Ectodermal cell (in vitro differentiated cells): ENCODE measurements around the gene ITIH3.

ENCODE experiments used
- H3K27ac ChIP-seq: 2 replicates; pipeline ENCODE4 v1.7.0; 2013; ENCODE audit warnings: mild to moderate bottlenecking, low read depth, low read length; ENCODE audit not compliant: insufficient read depth, poor library complexity, severe bottlenecking
- H3K27me3 ChIP-seq: 2 replicates; pipeline ENCODE4 v1.7.0; 2013; ENCODE audit warnings: mild to moderate bottlenecking, low read length; ENCODE audit not compliant: insufficient read depth, control insufficient read depth, poor library complexity, severe bottlenecking
- H3K36me3 ChIP-seq: one replicate; pipeline ENCODE4 v1.7.0; 2013; ENCODE audit warnings: low read length; ENCODE audit not compliant: control insufficient read depth, insufficient read depth
- H3K4me1 ChIP-seq: one replicate; pipeline ENCODE4 v1.7.0; 2013; ENCODE audit warnings: low read length; ENCODE audit not compliant: control insufficient read depth, insufficient read depth
- H3K4me3 ChIP-seq: 2 replicates; pipeline ENCODE4 v1.7.0; 2013; ENCODE audit warnings: low read depth, low read length, control low read depth; ENCODE audit not compliant: insufficient read depth
- H3K9me3 ChIP-seq: 2 replicates; pipeline ENCODE4 v1.7.0; 2013; ENCODE audit warnings: mild to moderate bottlenecking, low read length, moderate library complexity; ENCODE audit not compliant: control insufficient read depth
- WGBS, 2 experiments: methylation state at CpG; one replicate each; pipeline ENCODE4 v1.1.7; 2013; ENCODE audit warnings: missing lambda C conversion rate in 2 of 2; 5-methylcytosine and 5-hydroxymethylcytosine counted together

ITIH3 gene

GRCh38 chr3:52827866-52828376 lies 33.3 kb downstream of the ITIH3 start:
- Histone ChIP-seq H3K9me3 (no peaks in the 10 kb centered on the region), H3K4me1 (peaks cover 15% of the 10 kb centered on the region), H3K27ac (no peak overlapping the region), H3K4me3 (no peak overlapping the region), H3K27me3 (no peaks in the 10 kb centered on the region), H3K36me3 (peaks cover 4% of the 10 kb centered on the region)
- WGBS, 2 experiments: 74 to 80% methylated on average over 10 of the region's 10 CpGs

DNA sequence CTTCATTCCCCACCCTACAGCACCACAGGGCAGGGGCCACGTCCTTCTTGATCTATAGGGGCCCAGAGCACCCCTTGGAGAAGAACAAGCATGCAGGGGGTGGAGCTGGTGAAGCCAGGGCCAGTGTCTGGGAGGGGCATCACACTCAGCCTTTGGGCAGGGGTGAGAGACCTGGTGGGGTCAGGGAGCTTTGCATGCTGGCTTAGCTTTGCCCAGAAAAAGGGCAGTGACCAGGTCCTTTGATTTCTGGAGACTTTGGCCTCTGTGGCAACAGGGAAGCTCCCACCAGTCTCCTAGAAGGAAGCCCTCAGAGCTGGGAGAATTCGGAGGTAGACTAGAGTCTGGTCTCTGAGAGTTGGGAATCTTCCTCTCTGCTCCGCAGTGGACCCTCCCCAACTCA lies 34.9 kb downstream of the ITIH3 start:
- no peak overlapping the region for H3K27ac ChIP-seq
- peaks cover 4% of the 10 kb centered on the region for H3K36me3 ChIP-seq
- H3K9me3 ChIP-seq: no peaks in the 10 kb centered on the region
- no peaks in the 10 kb centered on the region for H3K27me3 ChIP-seq
- WGBS, 2 experiments: 84 to 87% methylated on average over 3 of the region's 3 CpGs
- H3K4me1 ChIP-seq: peaks cover 31% of the 10 kb centered on the region
- no peak overlapping the region for H3K4me3 ChIP-seq

DNA sequence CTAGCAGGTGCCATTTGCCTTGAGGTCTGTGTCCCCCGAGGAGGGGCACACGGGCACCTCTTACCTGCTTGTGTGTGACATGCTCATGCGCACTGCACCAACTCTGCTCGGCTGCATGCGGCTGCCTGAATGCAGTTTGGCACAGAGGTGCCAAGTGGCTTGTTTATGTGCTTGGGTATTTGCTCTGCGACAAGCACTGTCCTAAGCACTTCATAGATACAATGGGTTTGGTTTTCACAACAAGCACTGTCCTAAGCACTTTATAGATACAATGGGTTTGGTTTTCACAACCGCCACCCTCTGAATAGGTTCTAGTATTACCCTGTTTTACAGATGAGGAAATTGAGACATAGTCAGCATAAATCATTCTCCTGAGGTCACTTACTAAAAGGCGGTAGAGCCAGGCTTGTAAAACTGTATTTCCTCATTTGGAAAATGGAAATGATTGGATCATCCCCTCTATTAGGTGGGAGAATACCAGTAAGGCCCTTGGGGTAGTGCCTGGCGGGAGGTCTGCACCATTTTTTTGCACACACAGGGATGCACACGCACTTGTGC lies 35.4 kb downstream of the ITIH3 start:
- H3K27me3 ChIP-seq: no peaks in the 10 kb centered on the region
- 94% methylated on average over 10 of the region's 10 CpGs for WGBS, 2 experiments
- peaks cover 4% of the 10 kb centered on the region for H3K36me3 ChIP-seq
- H3K4me3 ChIP-seq: no peak overlapping the region
- H3K9me3 ChIP-seq: no peaks in the 10 kb centered on the region
- peaks cover 36% of the 10 kb centered on the region for H3K4me1 ChIP-seq
- no peak overlapping the region for H3K27ac ChIP-seq

DNA sequence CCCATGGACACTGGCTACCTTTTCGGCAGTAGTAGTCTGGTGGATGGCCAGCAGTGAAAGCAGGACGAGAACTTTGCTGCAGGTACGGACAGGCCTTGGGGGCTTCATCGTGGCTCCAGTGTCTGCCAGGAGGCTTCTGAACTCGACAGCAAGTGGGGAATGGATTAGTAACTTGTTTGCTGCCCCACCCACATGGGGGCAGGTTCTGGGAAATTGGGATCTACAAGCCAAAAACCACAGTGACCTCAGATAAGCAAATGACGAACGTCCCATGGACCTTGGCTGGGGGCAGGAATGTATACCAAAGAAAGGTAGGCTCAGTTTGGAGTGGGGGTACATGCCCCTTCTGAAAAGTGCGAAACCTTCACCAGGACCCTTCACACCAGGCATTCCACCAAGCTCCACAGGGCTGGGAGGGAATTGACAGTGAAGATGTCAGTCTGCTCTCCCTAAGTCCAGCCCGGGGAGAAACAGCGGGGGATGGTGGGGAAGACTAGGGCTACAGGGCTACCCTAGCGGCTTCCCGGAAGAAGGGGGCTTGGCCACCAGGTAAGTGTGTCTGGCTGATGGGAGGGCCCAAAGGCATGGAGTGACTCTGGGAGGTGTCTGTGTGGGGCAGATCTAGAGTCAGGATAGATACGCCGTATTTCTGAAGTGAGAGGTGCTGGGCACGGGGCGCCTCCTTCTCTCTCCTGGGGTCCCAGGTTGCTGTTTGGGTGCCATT lies 36.1 kb downstream of the ITIH3 start, which contains the start of gene ITIH4:
Gene ITIH4 (minus strand): TSS at position 138 of the 724 bp plus-strand sequence. CDS start 30 bp downstream, at position 108.
- Histone ChIP-seq H3K9me3 (no peaks in the 10 kb centered on the region), H3K27me3 (no peaks in the 10 kb centered on the region), H3K27ac (no peak within 1 kb of the TSS), H3K36me3 (peaks cover 4% of the 10 kb centered on the region), H3K4me3 (no peak within 1 kb of the TSS), H3K4me1 (peaks cover 42% of the 10 kb centered on the region)
- WGBS, 2 experiments: 90 to 92% methylated on average over 16 of the region's 16 CpGs

DNA sequence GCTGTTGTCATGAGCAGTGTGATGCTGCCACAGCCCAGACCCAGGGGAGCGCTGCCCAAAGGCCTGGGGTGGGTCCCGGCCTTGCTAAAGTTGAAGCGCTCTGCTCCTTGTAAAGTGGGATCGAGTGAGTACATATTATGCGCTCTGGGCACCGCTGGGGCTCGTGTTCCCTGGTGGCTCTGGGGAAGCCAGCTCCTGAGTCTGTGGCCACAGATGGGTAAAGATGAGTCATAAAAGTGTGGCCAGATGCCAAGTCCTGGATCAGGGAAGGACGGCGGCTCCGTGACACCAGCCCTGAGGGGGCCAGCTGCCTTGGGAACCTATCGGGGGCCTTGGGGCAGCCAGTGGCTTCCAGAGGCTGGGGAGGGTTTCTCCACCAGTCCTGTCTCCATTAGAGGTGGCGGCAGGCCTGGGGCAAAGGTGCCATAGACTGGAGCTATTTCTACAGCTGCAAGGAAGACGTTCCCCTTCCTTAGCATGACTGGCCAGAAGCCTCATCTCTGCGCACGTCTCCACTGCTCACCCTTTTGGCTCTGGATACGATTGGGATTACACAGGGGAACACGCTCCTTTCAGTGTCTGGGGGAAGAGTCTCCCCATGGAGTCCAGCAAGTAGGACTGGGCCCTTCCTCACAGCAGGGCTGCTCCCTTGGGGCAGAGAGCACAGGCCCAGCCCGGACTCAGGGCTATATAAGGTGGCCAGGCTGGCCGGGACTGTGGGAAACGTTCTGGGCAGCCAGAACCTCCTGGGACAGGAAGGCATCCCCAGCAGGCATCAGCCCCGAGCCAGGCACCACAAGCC lies 37.1 kb downstream of the ITIH3 start:
- peaks cover 52% of the 10 kb centered on the region for H3K4me1 ChIP-seq
- WGBS, 2 experiments: 89 to 90% methylated on average over 21 of the region's 21 CpGs
- no peak overlapping the region for H3K4me3 ChIP-seq
- H3K36me3 ChIP-seq: peaks cover 4% of the 10 kb centered on the region
- H3K9me3 ChIP-seq: no peaks in the 10 kb centered on the region
- no peak overlapping the region for H3K27ac ChIP-seq
- H3K27me3 ChIP-seq: no peaks in the 10 kb centered on the region

DNA sequence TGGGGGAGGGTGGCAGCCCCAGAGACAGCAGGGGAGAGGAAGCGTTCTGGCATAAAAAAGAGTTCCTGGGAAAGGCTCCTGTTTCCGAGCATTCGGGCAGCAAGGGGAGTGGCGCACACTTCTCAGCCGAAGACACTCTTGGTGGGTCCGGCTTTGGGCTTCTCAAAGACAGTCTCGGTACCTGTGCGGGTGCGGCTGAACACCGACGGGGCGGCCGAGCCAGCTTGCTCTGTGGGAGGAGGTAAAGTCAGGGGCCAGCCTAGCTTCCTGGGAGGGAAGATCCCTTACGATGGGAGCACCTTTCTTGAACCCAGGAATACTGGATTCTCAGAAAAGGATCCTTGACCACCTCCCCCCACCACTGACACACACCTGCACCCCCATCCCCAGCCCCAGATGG lies 38.6 kb downstream of the ITIH3 start:
- 93 to 94% methylated on average over 14 of the region's 14 CpGs for WGBS, 2 experiments
- Histone ChIP-seq H3K27me3 (no peaks in the 10 kb centered on the region), H3K4me1 (peaks cover 53% of the 10 kb centered on the region), H3K9me3 (no peaks in the 10 kb centered on the region), H3K36me3 (peaks cover 4% of the 10 kb centered on the region), H3K27ac (no peak overlapping the region), H3K4me3 (no peak overlapping the region)

DNA sequence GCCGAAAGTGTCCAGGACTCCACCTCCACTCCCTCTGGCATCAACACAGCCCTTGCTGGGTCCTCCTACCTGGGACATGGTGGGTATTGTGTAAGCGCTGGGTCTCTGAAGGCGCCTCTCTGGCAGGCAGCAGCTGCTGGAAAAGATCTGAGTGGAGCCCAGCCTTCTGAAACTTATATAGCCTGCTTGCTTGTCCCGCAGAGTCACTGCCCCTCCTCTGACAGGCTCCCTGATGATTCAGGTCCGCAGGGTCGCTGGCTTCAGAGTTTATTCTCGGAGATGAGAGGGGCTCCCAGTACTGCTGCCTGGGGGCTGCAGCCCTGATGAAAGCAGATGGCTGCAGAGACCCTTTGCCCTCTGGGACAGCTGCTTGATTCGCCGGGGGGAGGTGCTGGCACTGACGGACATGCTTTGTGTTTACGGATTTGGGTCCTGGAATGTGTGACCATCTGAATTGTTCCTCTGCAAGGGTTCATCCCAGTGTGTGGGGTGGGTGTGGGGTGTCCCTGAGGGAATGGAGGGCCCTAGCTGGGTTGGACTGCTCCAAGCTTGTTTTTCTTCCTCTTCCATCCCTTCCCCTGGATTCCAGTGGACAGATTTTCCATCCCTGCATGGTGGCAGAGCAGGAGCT lies 40.4 kb downstream of the ITIH3 start, which contains the start of gene MUSTN1:
Gene MUSTN1 (minus strand): TSS at position 149 of the 631 bp plus-strand sequence. CDS start 71 bp downstream, at position 78.
- WGBS, 2 experiments: 23 to 28% methylated on average over 11 of the region's 11 CpGs
- no peaks in the 10 kb centered on the region for H3K9me3 ChIP-seq
- peak within 1 kb of the TSS; percentile 36 for H3K4me3 ChIP-seq
- no peaks in the 10 kb centered on the region for H3K27me3 ChIP-seq
- H3K27ac ChIP-seq: peak within 1 kb of the TSS; percentile 93
- H3K4me1 ChIP-seq: peaks cover 53% of the 10 kb centered on the region
- H3K36me3 ChIP-seq: peaks cover 4% of the 10 kb centered on the region

GRCh38 chr3:52835766-52836470 lies 41.3 kb downstream of the ITIH3 start:
- Histone ChIP-seq H3K36me3 (peaks cover 4% of the 10 kb centered on the region), H3K4me3 (peak overlapping the region; percentile 36), H3K9me3 (no peaks in the 10 kb centered on the region), H3K4me1 (peaks cover 57% of the 10 kb centered on the region), H3K27ac (peak overlapping the region; percentile 93), H3K27me3 (no peaks in the 10 kb centered on the region)
- WGBS, 2 experiments: 83 to 88% methylated on average over 6 to 8 of the region's 8 CpGs

DNA sequence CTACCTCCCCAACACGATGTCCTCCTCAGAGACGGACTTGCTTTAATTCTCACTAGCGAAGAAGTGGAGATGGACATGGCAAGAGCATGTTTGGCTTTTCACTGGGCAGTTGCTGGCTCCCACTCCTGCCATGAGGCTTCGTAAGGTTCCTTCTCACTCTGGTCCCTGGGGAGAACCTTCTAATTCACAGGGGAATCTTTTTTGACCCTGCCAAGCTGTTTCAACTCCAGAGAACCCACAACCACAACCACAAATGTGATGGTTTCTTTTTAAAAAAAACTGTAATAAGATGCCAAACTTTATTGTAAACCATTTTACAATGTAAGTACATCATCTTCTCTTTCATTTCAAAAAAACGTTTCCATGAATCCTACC lies 41.9 kb downstream of the ITIH3 start:
- H3K27ac ChIP-seq: no peak overlapping the region
- WGBS, 2 experiments: 93 to 95% methylated on average over 5 of the region's 5 CpGs
- no peaks in the 10 kb centered on the region for H3K9me3 ChIP-seq
- peaks cover 57% of the 10 kb centered on the region for H3K4me1 ChIP-seq
- H3K27me3 ChIP-seq: no peaks in the 10 kb centered on the region
- no peak overlapping the region for H3K4me3 ChIP-seq
- H3K36me3 ChIP-seq: peaks cover 3% of the 10 kb centered on the region
